ENCODE results near the gene MT1H. TPM values are rescaled to one million over a fixed set of nuclear protein-coding genes. Genes with fewer than 3 reads are reported as not detected.
"Not testable (repeated sequence)": the region's sequence is repeated elsewhere in the genome, so short reads cannot be mapped to it uniquely, and the experiment has no call there.

Gene MT1H
- total RNA-seq, 6 experiments from 2014 or later, result not detected

DNA sequence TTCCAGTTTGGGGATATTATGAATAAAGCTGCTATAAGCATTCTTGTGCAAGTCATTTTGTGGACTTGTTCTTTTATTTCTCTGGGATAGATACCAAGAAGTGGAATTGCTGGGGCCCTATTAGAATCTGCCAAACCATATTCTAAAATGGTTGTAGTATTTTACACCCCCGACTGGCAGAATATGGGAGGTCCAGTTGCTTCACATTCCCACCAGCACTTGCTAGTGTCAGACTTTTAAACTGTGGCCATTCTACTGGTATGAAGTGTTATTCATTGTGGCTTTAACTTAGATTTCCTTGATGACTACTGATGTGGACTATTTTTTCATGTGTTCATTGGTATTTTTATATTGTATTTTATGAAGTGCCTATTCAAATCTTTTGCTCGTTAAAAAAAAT, 42.2 kb downstream of the MT1H start:
- Mint-ChIP-seq H3K36me3 (ENCODE audit: low read depth) (no peaks in the 10 kb centered on the region), H3K27me3 (ENCODE audit: insufficient read depth) (peaks cover 22% of the 10 kb centered on the region), H3K4me1 (ENCODE audit: low read depth) (peaks cover 6% of the 10 kb centered on the region; the same call in 1 of the 2 replicates), H3K27ac (no peak overlapping the region), H3K9me3 (no peaks in the 10 kb centered on the region), H3K4me3 (no peak overlapping the region)
- DNase-seq, result peak; percentile 24
- TF ChIP-seq, protein P1, sequence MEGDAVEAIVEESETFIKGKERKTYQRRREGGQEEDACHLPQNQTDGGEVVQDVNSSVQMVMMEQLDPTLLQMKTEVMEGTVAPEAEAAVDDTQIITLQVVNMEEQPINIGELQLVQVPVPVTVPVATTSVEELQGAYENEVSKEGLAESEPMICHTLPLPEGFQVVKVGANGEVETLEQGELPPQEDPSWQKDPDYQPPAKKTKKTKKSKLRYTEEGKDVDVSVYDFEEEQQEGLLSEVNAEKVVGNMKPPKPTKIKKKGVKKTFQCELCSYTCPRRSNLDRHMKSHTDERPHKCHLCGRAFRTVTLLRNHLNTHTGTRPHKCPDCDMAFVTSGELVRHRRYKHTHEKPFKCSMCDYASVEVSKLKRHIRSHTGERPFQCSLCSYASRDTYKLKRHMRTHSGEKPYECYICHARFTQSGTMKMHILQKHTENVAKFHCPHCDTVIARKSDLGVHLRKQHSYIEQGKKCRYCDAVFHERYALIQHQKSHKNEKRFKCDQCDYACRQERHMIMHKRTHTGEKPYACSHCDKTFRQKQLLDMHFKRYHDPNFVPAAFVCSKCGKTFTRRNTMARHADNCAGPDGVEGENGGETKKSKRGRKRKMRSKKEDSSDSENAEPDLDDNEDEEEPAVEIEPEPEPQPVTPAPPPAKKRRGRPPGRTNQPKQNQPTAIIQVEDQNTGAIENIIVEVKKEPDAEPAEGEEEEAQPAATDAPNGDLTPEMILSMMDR (IDR thresholded peaks at IDR 0.05), result no peak

DNA sequence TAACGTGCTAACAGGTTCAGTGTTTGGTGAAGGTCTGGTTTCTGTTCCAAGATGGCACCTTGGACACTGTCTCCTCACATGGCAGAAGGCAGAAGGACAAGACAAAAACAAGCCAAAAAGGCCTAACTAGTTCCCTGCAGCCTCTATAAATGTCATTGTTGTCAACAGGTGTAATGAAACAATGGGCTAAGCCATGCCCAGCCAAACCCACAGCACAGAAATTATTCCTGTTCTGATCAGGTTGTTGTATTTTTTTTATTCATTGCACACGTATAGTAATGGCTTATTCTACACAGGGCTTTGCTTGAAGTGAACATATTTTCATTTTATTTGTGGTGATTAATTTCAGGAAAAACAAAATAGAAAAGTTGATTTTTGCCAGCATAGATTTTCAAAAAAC, 44.2 kb downstream of the MT1H start:
- H3K4me3 Mint-ChIP-seq, result no peak overlapping the region
- no peak for DNase-seq
- peaks cover 11% of the 10 kb centered on the region for H3K27me3 Mint-ChIP-seq (ENCODE audit: insufficient read depth)
- peaks cover 6% of the 10 kb centered on the region; the same call in 1 of the 2 replicates for H3K4me1 Mint-ChIP-seq (ENCODE audit: low read depth)
- H3K27ac Mint-ChIP-seq, result no peak overlapping the region
- H3K36me3 Mint-ChIP-seq (ENCODE audit: low read depth), result no peaks in the 10 kb centered on the region
- TF ChIP-seq, protein P1 (IDR thresholded peaks at IDR 0.05), result no peak
- H3K9me3 Mint-ChIP-seq, result no peaks in the 10 kb centered on the region

DNA sequence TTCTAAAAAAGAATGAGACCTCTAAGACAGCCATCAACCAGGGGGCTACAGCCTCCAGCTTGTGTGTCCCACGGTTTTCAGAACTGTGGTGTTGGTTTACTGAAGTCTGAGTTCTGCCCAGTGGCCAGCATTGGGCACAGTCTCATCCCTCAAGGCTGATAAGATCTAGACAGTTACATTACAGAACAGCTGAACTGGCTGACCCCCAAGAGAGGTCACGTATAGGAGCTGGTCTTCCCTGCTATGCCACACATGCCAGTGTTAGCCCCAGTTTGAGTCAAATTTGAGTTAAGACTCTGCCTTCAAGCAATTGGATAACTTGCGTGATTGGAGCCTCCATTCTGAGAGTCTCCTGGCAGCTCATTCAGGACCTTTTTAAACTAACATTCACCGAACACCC, 45.5 kb downstream of the MT1H start:
- Mint-ChIP-seq H3K4me1 (ENCODE audit: low read depth) (peaks cover 6% of the 10 kb centered on the region; the same call in 1 of the 2 replicates), H3K36me3 (ENCODE audit: low read depth) (no peaks in the 10 kb centered on the region), H3K27me3 (ENCODE audit: insufficient read depth) (peaks cover 6% of the 10 kb centered on the region), H3K9me3 (no peaks in the 10 kb centered on the region), H3K27ac (no peak overlapping the region), H3K4me3 (no peak overlapping the region)
- no peak for DNase-seq
- TF ChIP-seq, protein P1 (IDR thresholded peaks at IDR 0.05), result no peak

DNA sequence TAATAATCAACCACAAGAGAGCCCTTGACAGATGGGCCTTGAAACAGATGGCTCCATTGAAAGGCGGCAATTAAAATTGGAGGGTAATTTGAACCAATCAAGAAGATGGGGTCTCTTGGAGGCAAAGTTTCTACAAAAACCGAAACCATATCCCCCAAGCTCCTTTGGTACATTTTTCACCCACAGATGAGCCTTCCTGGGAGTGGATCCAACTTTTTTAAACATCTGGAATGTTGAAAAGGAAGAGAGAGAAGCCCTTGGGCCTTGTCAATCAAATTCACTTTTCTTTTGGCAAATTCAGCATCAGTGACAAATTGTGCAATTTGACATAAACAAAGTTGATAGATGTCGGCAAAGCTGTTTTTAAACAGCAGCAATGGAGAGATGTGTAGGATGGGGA, 47.1 kb downstream of the MT1H start:
- no peaks in the 10 kb centered on the region for H3K9me3 Mint-ChIP-seq
- no peak overlapping the region for H3K4me3 Mint-ChIP-seq
- TF ChIP-seq, protein P1 (IDR thresholded peaks at IDR 0.05), result no peak
- no peak overlapping the region for H3K27ac Mint-ChIP-seq
- H3K4me1 Mint-ChIP-seq (ENCODE audit: low read depth), result peaks cover 6% of the 10 kb centered on the region; the same call in 1 of the 2 replicates
- peaks cover 3% of the 10 kb centered on the region for H3K27me3 Mint-ChIP-seq (ENCODE audit: insufficient read depth)
- no peak for DNase-seq
- H3K36me3 Mint-ChIP-seq (ENCODE audit: low read depth), result no peaks in the 10 kb centered on the region

DNA sequence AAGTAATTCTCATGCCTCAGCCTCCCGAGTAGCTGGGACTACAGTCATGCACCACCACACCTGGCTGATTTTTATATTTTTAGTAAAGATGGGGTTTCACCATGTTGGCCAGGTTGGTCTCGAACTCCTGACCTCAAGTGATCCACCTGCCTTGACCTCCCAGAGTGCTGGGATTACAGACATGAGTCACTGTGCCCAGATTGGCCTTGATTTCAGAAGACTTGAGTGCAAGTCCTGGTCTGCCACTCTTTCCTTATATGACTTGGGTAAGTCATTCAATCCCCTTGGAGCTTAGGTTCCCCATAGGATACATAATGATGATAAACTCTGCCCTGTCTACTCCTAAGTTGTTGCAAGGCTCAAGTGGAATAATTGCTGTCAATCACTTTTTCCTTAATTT, 47.9 kb downstream of the MT1H start:
- H3K4me3 Mint-ChIP-seq; H3K27me3 Mint-ChIP-seq (ENCODE audit: insufficient read depth); H3K9me3 Mint-ChIP-seq; DNase-seq; H3K27ac Mint-ChIP-seq; H3K36me3 Mint-ChIP-seq (ENCODE audit: low read depth); H3K4me1 Mint-ChIP-seq (ENCODE audit: low read depth): not testable (repeated sequence)

Other genes with a start within 250 kb of the MT1H start
- gene AMFR, start 244.3 kb upstream of the MT1H start, total RNA-seq (2021; fragmentation: NEBNext Ultra II Directional; extraction: Animal tissue kit (Norgen Biotek cat#: 25700)), result 100 to 1,000 TPM; 104 to 117 (median 112) TPM
- gene NUDT21, start 218.5 kb upstream of the MT1H start, total RNA-seq (2021; fragmentation: NEBNext Ultra II Directional; extraction: Animal tissue kit (Norgen Biotek cat#: 25700)), result 100 to 1,000 TPM; 114 to 150 (median 138) TPM
- 10 to 100 TPM; 62.8 to 77.0 (median 74.3) TPM for gene OGFOD1, start 218.3 kb upstream of the MT1H start, total RNA-seq (2021; fragmentation: NEBNext Ultra II Directional; extraction: Animal tissue kit (Norgen Biotek cat#: 25700))
- gene BBS2, start 149.8 kb upstream of the MT1H start, total RNA-seq (2021; fragmentation: NEBNext Ultra II Directional; extraction: Animal tissue kit (Norgen Biotek cat#: 25700)), result 10 to 100 TPM; 26.2 to 33.3 (median 29.5) TPM
- not detected for gene MT4, start 104.7 kb upstream of the MT1H start, total RNA-seq (2021; fragmentation: NEBNext Ultra II Directional; extraction: Animal tissue kit (Norgen Biotek cat#: 25700))
- not detected for gene MT3, start 80.3 kb upstream of the MT1H start, total RNA-seq (2021; fragmentation: NEBNext Ultra II Directional; extraction: Animal tissue kit (Norgen Biotek cat#: 25700))
- 1,000 to 10,000 TPM in 3 of 6 experiments, 100 to 1,000 TPM in 3; 623 to 1,524 (median 1,044) TPM for gene MT2A, start 61.2 kb upstream of the MT1H start, total RNA-seq (2021; fragmentation: NEBNext Ultra II Directional; extraction: Animal tissue kit (Norgen Biotek cat#: 25700))
- gene MT1E, start 44.0 kb upstream of the MT1H start, total RNA-seq (2021; fragmentation: NEBNext Ultra II Directional; extraction: Animal tissue kit (Norgen Biotek cat#: 25700)), result 100 to 1,000 TPM; 192 to 469 (median 458) TPM
- under 1 TPM in 5 of 6 experiments, not detected in 1; 0.21 to 0.41 (median 0.28) TPM for gene MT1M, start 37.2 kb upstream of the MT1H start, total RNA-seq (2021; fragmentation: NEBNext Ultra II Directional; extraction: Animal tissue kit (Norgen Biotek cat#: 25700))
- 1 to 10 TPM in 1 of 6 experiments, under 1 TPM in 1, not detected in 4; 0.50 to 1.5 TPM for gene MT1A, start 31.1 kb upstream of the MT1H start, total RNA-seq (2021; fragmentation: NEBNext Ultra II Directional; extraction: Animal tissue kit (Norgen Biotek cat#: 25700))
- not detected for gene MT1B, start 17.9 kb upstream of the MT1H start, total RNA-seq (2021; fragmentation: NEBNext Ultra II Directional; extraction: Animal tissue kit (Norgen Biotek cat#: 25700))
- not detected for gene MT1F, start 11.9 kb upstream of the MT1H start, total RNA-seq (2021; fragmentation: NEBNext Ultra II Directional; extraction: Animal tissue kit (Norgen Biotek cat#: 25700))
- under 1 TPM in 1 of 6 experiments, not detected in 5; 0.73 TPM for gene MT1G, start 1.7 kb upstream of the MT1H start, total RNA-seq (2021; fragmentation: NEBNext Ultra II Directional; extraction: Animal tissue kit (Norgen Biotek cat#: 25700))
- gene MT1X, start 12.7 kb downstream of the MT1H start, total RNA-seq (2021; fragmentation: NEBNext Ultra II Directional; extraction: Animal tissue kit (Norgen Biotek cat#: 25700)), result 10 to 100 TPM; 28.0 to 38.7 (median 33.3) TPM
- 10 to 100 TPM; 58.6 to 84.0 (median 78.8) TPM for gene NUP93, start 60.3 kb downstream of the MT1H start, total RNA-seq (2021; fragmentation: NEBNext Ultra II Directional; extraction: Animal tissue kit (Norgen Biotek cat#: 25700))
- not detected for gene SLC12A3, start 195.4 kb downstream of the MT1H start, total RNA-seq (2021; fragmentation: NEBNext Ultra II Directional; extraction: Animal tissue kit (Norgen Biotek cat#: 25700))